NCI-H748 (cell line): ENCODE data around the gene GNG2.
A peak's percentile ranks its signal among the peaks of the same experiment; 100 is the strongest.

Experiments used
- DNase-seq: peaks from one replicate; lab custom pipeline; 2025; ENCODE audit not compliant: unreplicated experiment; lab: John Stamatoyannopoulos, UW

GNG2 gene

GRCh38 chr14:52015411-52016030 lies 155.1 kb downstream of the GNG2 start:
- peak; percentile 37 for DNase-seq

GRCh38 chr14:52018252-52018651 lies 157.8 kb downstream of the GNG2 start:
- DNase-seq, result no peak

GRCh38 chr14:52018970-52019369 lies 158.6 kb downstream of the GNG2 start:
- DNase-seq, result no peak
